ENCODE measurements around the gene SERPINA4. TPM values are rescaled to one million over a fixed set of nuclear protein-coding genes. Genes with fewer than 3 reads are reported as not detected.

SERPINA4 gene
- total and polyA plus RNA-seq, 2 of the 8 experiments (the other 6 are each of a cell fraction or from before 2014, with no cell fraction given), result not detected

DNA sequence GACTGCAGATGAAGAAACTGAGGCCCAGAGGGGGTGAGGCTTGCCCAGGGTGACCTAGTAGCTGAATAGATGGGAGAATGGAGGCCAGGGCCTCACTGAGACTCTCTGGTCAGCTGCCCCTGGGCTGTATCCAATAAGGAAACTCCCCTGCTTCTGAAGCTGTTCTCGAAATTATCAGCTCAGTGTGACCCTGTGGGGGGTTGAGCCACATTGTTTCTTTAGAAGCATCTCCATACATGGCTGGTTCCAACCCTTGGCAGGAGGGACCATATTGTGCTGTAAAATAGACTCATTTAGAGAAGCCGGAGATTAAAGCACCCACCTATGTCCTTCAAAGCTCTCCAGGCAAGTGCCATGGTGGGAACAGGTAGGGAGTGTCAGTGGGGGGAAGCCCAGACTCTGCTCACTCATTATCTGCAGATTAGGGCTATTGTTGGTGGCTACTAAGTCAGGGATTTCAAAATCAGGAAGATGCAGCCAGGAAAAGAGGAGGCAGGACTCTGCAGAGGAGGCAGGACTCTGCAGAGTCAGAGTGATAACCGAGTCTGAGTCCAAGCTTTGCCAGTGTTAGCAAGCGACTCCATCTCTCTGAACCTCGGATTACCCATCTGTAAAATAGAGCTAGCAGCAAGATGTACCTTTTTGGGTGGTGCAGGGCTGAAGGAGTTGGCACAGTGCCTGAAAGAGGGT, 23.5 kb downstream of the SERPINA4 start (continued):
- TF ChIP-seq, protein P1, sequence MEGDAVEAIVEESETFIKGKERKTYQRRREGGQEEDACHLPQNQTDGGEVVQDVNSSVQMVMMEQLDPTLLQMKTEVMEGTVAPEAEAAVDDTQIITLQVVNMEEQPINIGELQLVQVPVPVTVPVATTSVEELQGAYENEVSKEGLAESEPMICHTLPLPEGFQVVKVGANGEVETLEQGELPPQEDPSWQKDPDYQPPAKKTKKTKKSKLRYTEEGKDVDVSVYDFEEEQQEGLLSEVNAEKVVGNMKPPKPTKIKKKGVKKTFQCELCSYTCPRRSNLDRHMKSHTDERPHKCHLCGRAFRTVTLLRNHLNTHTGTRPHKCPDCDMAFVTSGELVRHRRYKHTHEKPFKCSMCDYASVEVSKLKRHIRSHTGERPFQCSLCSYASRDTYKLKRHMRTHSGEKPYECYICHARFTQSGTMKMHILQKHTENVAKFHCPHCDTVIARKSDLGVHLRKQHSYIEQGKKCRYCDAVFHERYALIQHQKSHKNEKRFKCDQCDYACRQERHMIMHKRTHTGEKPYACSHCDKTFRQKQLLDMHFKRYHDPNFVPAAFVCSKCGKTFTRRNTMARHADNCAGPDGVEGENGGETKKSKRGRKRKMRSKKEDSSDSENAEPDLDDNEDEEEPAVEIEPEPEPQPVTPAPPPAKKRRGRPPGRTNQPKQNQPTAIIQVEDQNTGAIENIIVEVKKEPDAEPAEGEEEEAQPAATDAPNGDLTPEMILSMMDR (IDR thresholded peaks at IDR 0.05; ENCODE audit: control extremely low read depth in 1 of 3, insufficient read depth in 1 of 3, low read depth in 1 of 3, low read length in 3 of 3), result no peak
- TF ChIP-seq SP4 (IDR thresholded peaks at IDR 0.05; ENCODE audit: low read length), result no peak
- no peak for TF ChIP-seq JUND (IDR thresholded peaks at IDR 0.05; ENCODE audit: low read length)

All from H1 (cell line).